K562 (cell line): ENCODE measurements around the gene ZSCAN12. TPM values are rescaled to one million over a fixed set of nuclear protein-coding genes. Genes with fewer than 3 reads are reported as not detected.

Experiments
- ATF1 ChIP-seq, 2 experiments: fragments of 450-650 bp in 1 of 2; IDR thresholded peaks; 2 replicates each; pipeline ENCODE4 v1.6.1; 2016; ENCODE audit warnings: missing compliant biosample characterization in 1 of 2, missing genetic modification characterization in 1 of 2
- BDP1 ChIP-seq: IDR thresholded peaks from 3 replicates; pipeline ENCODE4 v1.6.1; 2011; ENCODE audit not compliant: insufficient read length, insufficient read depth
- GABPB2 ChIP-seq: fragments of 250-450 bp; sonication (Bioruptor Pico); conservative IDR thresholded peaks from 2 replicates; pipeline ENCODE4 v1.5.1; 2021; ENCODE audit warnings: mild to moderate bottlenecking
- HDAC1 ChIP-seq, 2 experiments: fragments of 450-650 bp; IDR thresholded peaks; 2 replicates each; pipeline ENCODE4 v1.6.1; 2016 to 2017; ENCODE audit warnings: inconsistent platforms in 1 of 2, mild to moderate bottlenecking in 1 of 2, moderate library complexity in 1 of 2
- HNRNPLL ChIP-seq: fragments of 200-400 bp; formaldehyde crosslinking; IDR thresholded peaks from 2 replicates; pipeline ENCODE4 v1.6.1; 2017; ENCODE audit warnings: low read length, low read depth, mild to moderate bottlenecking; ENCODE audit not compliant: poor library complexity, severe bottlenecking
- JUND ChIP-seq, 2 experiments: IDR thresholded peaks; 2 replicates in 1 of 2; 3 replicates in 1 of 2; pipeline ENCODE4 v1.6.1; 2011; ENCODE audit warnings: borderline replicate concordance in 2 of 2, low read depth in 2 of 2, low read length in 2 of 2, improper control_type of control experiment in 1 of 2, missing biosample characterization in 1 of 2, missing genetic modification characterization in 1 of 2, missing genetic modification reagents in 1 of 2
- NR4A1 ChIP-seq, 2 experiments: fragments of 250-450 bp in 1 of 2; fragments of 450-650 bp in 1 of 2; sonication (Bioruptor Pico) in 1 of 2; IDR thresholded peaks; 2 replicates each; pipeline versions ENCODE4 v1.4.0 to v1.6.1; 2016 to 2020; ENCODE audit warnings: mild to moderate bottlenecking in 2 of 2, missing compliant biosample characterization in 1 of 2, missing genetic modification characterization in 1 of 2, moderate library complexity in 1 of 2
- RBM25 ChIP-seq: fragments of 200-400 bp; formaldehyde crosslinking; IDR thresholded peaks from 2 replicates; pipeline ENCODE4 v1.6.1; 2018; ENCODE audit warnings: low read length, low read depth, moderate library complexity; ENCODE audit not compliant: severe bottlenecking
- SETDB1 ChIP-seq: IDR thresholded peaks from one replicate; pipeline ENCODE4 v1.6.1; 2012; ENCODE audit warnings: low read length, control low read depth, inconsistent platforms
- SLC30A9 ChIP-seq: fragments of 250-450 bp; sonication (Bioruptor Pico); IDR thresholded peaks from 2 replicates; pipeline ENCODE4 v1.8.0; 2022; ENCODE audit warnings: mild to moderate bottlenecking, moderate library complexity
- TEAD4 ChIP-seq, 2 experiments: sonication (generic) in 1 of 2; formaldehyde crosslinking in 1 of 2; IDR thresholded peaks; 2 replicates each; pipeline versions ENCODE4 v1.6.1 to v1.8.0; 2012 to 2022; ENCODE audit warnings: borderline replicate concordance in 1 of 2, inconsistent platforms in 1 of 2, low read length in 1 of 2, mild to moderate bottlenecking in 1 of 2, missing genetic modification reagents in 1 of 2
- U2AF1 ChIP-seq: fragments of 200-400 bp; formaldehyde crosslinking; optimal IDR thresholded peaks from 2 replicates; pipeline ENCODE3; 2017; ENCODE audit warnings: mild to moderate bottlenecking, low read depth, low read length, moderate library complexity
- ZNF12 ChIP-seq: sonication (generic); formaldehyde crosslinking; IDR thresholded peaks from 2 replicates; pipeline ENCODE4 v1.4.0; 2020; ENCODE audit warnings: mild to moderate bottlenecking, missing genetic modification reagents
- ZNF695 ChIP-seq: fragments of 450-650 bp; formaldehyde crosslinking; IDR thresholded peaks from 2 replicates; pipeline ENCODE4 v1.4.0; 2020; ENCODE audit warnings: mild to moderate bottlenecking, moderate library complexity
- ZNF785 ChIP-seq: fragments of 250-450 bp; sonication (Bioruptor Pico); IDR thresholded peaks from 2 replicates; pipeline ENCODE4 v1.4.0; 2020; ENCODE audit warnings: mild to moderate bottlenecking
- polyA plus RNA-seq, 8 experiments: library from polyadenylated mRNA; depleted of rRNA in 4 of 8; stranded (reverse) in 5 of 8; unstranded in 3 of 8; fragments of >200 nt; fragmentation: Nextera tagmentation in 2 of 8; fragmentation: Illumina TruSeq in 1 of 8; extraction: Ambion mirVana in 2 of 8; extraction: Trizol in 1 of 8; gene quantifications; 2 replicates each; pipeline versions ENCODE4 v1.2.1 to v1.2.3, GENCODE V29; 2011 to 2014; ENCODE audit warnings: inconsistent platforms in 1 of 8, missing spikeins in 1 of 8
- total RNA-seq, 7 experiments: library from RNA; depleted of rRNA in 6 of 7; stranded (reverse); fragments of >200 nt in 6 of 7; fragmentation: Illumina TruSeq in 2 of 7; extraction: Trizol in 2 of 7; gene quantifications; 2 replicates each; pipeline versions ENCODE4 v1.2.1 to v1.2.3, GENCODE V29; 2011 to 2021; ENCODE audit warnings: low replicate concordance in 1 of 7
- TF ChIP-seq, protein P1 (sequence below): sonication (generic); formaldehyde crosslinking; IDR thresholded peaks from 2 replicates; pipeline ENCODE4 v1.8.0; 2022; ENCODE audit warnings: mild to moderate bottlenecking, missing genetic modification reagents, borderline replicate concordance
- TF ChIP-seq, protein P2 (sequence below): sonication (generic); formaldehyde crosslinking; IDR thresholded peaks from 2 replicates; pipeline ENCODE4 v1.8.0; 2022; ENCODE audit warnings: mild to moderate bottlenecking, low read depth, missing genetic modification reagents
- TF ChIP-seq, protein P3 (sequence below), 2 experiments: fragments of 450-650 bp in 1 of 2; sonication (generic) in 1 of 2; formaldehyde crosslinking; conservative IDR thresholded peaks; 2 replicates each; pipeline versions ENCODE4 v1.4.0 to v1.8.1; 2020 to 2022; ENCODE audit warnings: mild to moderate bottlenecking in 1 of 2, missing genetic modification reagents in 1 of 2
- TF ChIP-seq, protein P4 (sequence below): fragments of 250-450 bp; sonication (Bioruptor Pico); IDR thresholded peaks from 2 replicates; pipeline ENCODE4 v1.5.0; 2021; ENCODE audit warnings: mild to moderate bottlenecking, borderline replicate concordance

Gene ZSCAN12
- total and polyA plus RNA-seq, 9 of the 15 experiments (the other 6 are each of a cell fraction or from before 2014, with no cell fraction given) = 2.5 to 19.6 (median 12.5) TPM

DNA sequence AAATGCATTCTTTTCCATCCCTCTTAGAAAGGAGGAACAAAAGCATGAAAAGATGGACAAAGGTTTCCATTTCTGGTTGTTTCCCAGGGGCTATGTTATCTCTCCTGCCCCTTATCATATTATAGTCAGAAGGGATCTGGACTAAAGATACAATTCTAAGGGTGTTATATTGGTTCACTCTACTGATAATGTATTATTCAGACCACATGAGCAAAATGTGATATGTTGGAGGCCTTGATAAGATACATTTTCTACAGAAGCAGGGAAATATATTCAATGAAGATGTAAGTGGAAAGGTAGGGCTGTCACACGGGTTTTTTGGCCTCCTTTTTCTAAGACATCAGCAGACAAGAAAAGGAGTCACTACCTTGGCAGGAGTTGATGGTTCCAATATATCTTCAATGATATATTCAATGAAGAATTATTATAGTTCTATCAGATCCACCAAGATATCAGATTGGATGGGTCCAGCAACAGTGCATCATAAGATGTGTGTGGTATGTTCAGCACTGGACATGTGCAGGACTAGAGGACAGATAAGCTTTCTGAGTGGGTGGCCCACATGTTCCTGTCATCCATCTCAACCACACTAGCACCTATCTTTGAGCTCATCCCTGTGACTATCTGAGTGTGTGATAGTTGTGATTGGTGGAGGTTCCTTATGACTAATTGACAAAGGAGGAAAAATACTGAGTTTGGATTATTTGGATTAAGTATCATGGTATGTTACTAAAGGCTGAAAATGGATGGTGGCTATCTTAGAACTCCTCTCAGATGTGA is 55.5 kb downstream of the ZSCAN12 start (continued):
- no peak for TF ChIP-seq U2AF1
- TF ChIP-seq SETDB1 = no peak
- no peak for TF ChIP-seq ZNF695 (CRISPR knock-in tag)
- no peak for TF ChIP-seq BDP1
- TF ChIP-seq HNRNPLL = no peak
- TF ChIP-seq ZNF785 (CRISPR knock-in tag) = no peak
- TF ChIP-seq HDAC1 (IDR thresholded peaks at IDR 0.05) = peak in 1 of 2 experiments; percentile 52; a peak in 1 of 4 replicates
- TF ChIP-seq, protein P1, sequence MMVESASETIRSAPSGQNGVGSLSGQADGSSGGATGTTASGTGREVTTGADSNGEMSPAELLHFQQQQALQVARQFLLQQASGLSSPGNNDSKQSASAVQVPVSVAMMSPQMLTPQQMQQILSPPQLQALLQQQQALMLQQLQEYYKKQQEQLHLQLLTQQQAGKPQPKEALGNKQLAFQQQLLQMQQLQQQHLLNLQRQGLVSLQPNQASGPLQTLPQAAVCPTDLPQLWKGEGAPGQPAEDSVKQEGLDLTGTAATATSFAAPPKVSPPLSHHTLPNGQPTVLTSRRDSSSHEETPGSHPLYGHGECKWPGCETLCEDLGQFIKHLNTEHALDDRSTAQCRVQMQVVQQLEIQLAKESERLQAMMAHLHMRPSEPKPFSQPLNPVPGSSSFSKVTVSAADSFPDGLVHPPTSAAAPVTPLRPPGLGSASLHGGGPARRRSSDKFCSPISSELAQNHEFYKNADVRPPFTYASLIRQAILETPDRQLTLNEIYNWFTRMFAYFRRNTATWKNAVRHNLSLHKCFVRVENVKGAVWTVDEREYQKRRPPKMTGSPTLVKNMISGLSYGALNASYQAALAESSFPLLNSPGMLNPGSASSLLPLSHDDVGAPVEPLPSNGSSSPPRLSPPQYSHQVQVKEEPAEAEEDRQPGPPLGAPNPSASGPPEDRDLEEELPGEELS = no peak
- TF ChIP-seq TEAD4 (IDR thresholded peaks at IDR 0.05; ENCODE audit: low read length) = peak; percentile 88
- no peak for TF ChIP-seq TEAD4 (CRISPR knock-in tag; IDR thresholded peaks at IDR 0.05; ENCODE audit: borderline replicate concordance)
- TF ChIP-seq ATF1 (CRISPR knock-in tag; IDR thresholded peaks at IDR 0.05) = no peak
- no peak for TF ChIP-seq ATF1 (tag; IDR thresholded peaks at IDR 0.05)
- TF ChIP-seq ZNF12 (CRISPR knock-in tag) = no peak
- no peak for TF ChIP-seq SLC30A9 (CRISPR knock-in tag)
- TF ChIP-seq RBM25 = no peak
- TF ChIP-seq NR4A1 (CRISPR knock-in tag; IDR thresholded peaks at IDR 0.05) = no peak
- TF ChIP-seq NR4A1 (tag; IDR thresholded peaks at IDR 0.05) = no peak
- no peak for TF ChIP-seq GABPB2
- TF ChIP-seq, protein P2, sequence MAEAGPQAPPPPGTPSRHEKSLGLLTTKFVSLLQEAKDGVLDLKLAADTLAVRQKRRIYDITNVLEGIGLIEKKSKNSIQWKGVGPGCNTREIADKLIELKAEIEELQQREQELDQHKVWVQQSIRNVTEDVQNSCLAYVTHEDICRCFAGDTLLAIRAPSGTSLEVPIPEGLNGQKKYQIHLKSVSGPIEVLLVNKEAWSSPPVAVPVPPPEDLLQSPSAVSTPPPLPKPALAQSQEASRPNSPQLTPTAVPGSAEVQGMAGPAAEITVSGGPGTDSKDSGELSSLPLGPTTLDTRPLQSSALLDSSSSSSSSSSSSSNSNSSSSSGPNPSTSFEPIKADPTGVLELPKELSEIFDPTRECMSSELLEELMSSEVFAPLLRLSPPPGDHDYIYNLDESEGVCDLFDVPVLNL (CRISPR knock-in tag) = no peak
- TF ChIP-seq, protein P3, sequence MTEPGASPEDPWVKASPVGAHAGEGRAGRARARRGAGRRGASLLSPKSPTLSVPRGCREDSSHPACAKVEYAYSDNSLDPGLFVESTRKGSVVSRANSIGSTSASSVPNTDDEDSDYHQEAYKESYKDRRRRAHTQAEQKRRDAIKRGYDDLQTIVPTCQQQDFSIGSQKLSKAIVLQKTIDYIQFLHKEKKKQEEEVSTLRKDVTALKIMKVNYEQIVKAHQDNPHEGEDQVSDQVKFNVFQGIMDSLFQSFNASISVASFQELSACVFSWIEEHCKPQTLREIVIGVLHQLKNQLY (CRISPR knock-in tag; conservative IDR thresholded peaks at IDR 0.05) = no peak
- TF ChIP-seq, protein P4, sequence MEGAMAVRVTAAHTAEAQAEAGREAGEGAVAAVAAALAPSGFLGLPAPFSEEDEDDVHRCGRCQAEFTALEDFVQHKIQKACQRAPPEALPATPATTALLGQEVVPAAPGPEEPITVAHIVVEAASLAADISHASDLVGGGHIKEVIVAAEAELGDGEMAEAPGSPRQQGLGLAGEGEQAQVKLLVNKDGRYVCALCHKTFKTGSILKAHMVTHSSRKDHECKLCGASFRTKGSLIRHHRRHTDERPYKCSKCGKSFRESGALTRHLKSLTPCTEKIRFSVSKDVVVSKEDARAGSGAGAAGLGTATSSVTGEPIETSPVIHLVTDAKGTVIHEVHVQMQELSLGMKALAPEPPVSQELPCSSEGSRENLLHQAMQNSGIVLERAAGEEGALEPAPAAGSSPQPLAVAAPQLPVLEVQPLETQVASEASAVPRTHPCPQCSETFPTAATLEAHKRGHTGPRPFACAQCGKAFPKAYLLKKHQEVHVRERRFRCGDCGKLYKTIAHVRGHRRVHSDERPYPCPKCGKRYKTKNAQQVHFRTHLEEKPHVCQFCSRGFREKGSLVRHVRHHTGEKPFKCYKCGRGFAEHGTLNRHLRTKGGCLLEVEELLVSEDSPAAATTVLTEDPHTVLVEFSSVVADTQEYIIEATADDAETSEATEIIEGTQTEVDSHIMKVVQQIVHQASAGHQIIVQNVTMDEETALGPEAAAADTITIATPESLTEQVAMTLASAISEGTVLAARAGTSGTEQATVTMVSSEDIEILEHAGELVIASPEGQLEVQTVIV = no peak
- peak; percentile 42; the same call in 1 of the 2 replicates for TF ChIP-seq JUND (IDR thresholded peaks at IDR 0.05; ENCODE audit: borderline replicate concordance, low read depth, low read length)
- TF ChIP-seq JUND (tag; IDR thresholded peaks at IDR 0.05; ENCODE audit: borderline replicate concordance, low read depth, low read length) = peak; percentile 56; the same call in 1 of the 3 replicates
